GM18951 (cell line): ENCODE data around the gene ZNF335.
A peak's percentile ranks its signal among the peaks of the same experiment; 100 is the strongest.

ENCODE experiments used
- POLR2A ChIP-seq: IDR thresholded peaks from 4 replicates; pipeline ENCODE4 v1.6.1; 2011; ENCODE audit warnings: mild to moderate bottlenecking; ENCODE audit not compliant: insufficient read length, insufficient read depth; ENCODE audit errors: extremely low read depth
- in situ Hi-C: fragments of 300-500 bp; cut with MboI; formaldehyde crosslinking; loops from one replicate; pipeline ENCODE4 v1.12.0; 2022; ENCODE audit warnings: low sequenced_read_pairs, mixed read lengths, inconsistent platforms; ENCODE audit not compliant: unreplicated experiment

Gene ZNF335

GRCh38 chr20:45920462-45921336, 51.3 kb downstream of the ZNF335 start:
- in situ Hi-C loops, result no loop called here
- no peak for TF ChIP-seq POLR2A

- in situ Hi-C loops, result no loop called here
- no peak for TF ChIP-seq POLR2A
These were observed 52.2 kb downstream of the ZNF335 start for GRCh38 chr20:45919542-45920399.

GRCh38 chr20:45918779-45919537, 53.0 kb downstream of the ZNF335 start:
- in situ Hi-C loops, result no loop called here
- no peak for TF ChIP-seq POLR2A

- in situ Hi-C loops, result no loop called here
- TF ChIP-seq POLR2A, result no peak
These were observed 53.7 kb downstream of the ZNF335 start for GRCh38 chr20:45918182-45918737.

GRCh38 chr20:45917790-45918141, 54.2 kb downstream of the ZNF335 start:
- in situ Hi-C loops, result no loop called here
- TF ChIP-seq POLR2A, result no peak

GRCh38 chr20:45913116-45913515, 58.9 kb downstream of the ZNF335 start:
- no peak for TF ChIP-seq POLR2A
- in situ Hi-C loops, result no loop called here

- in situ Hi-C loops, result no loop called here
- no peak for TF ChIP-seq POLR2A
These were observed 59.7 kb downstream of the ZNF335 start for GRCh38 chr20:45912344-45912682.

- peak; percentile 23 for TF ChIP-seq POLR2A
- in situ Hi-C loops, result no loop called here
These were observed 60.3 kb downstream of the ZNF335 start, which contains the start of gene PLTP for GRCh38 chr20:45911486-45912343. Gene PLTP (minus strand): TSS chr20:45912155. CDS start chr20:45911452, 703 bp downstream.

- peak; percentile 49 for TF ChIP-seq POLR2A
- in situ Hi-C loops, result no loop called here
These were observed 61.1 kb downstream of the ZNF335 start for GRCh38 chr20:45910670-45911485.

GRCh38 chr20:45909817-45910669, 62.0 kb downstream of the ZNF335 start:
- no peak for TF ChIP-seq POLR2A
- in situ Hi-C loops, result no loop called here
